HepG2 (cell line): ENCODE data around the gene EXOSC6. TPM values are rescaled to one million over a fixed set of nuclear protein-coding genes. Genes with fewer than 3 reads are reported as not detected.
A peak's percentile ranks its signal among the peaks of the same experiment; 100 is the strongest.

Source experiments
- EHMT2 ChIP-seq: fragments of 200-600 bp; sonication (generic); IDR thresholded peaks from 2 replicates; pipeline ENCODE4 v1.7.0; 2017; ENCODE audit warnings: antibody characterized with exemption, low read depth, low read length, borderline replicate concordance
- ETS1 ChIP-seq: sonication (generic); formaldehyde crosslinking; IDR thresholded peaks from 2 replicates; pipeline ENCODE4 v1.4.0; 2020; ENCODE audit warnings: missing genetic modification reagents
- FOSL1 ChIP-seq: sonication (generic); formaldehyde crosslinking; IDR thresholded peaks from 2 replicates; pipeline ENCODE4 v1.9.0; 2021; ENCODE audit warnings: missing genetic modification reagents, borderline replicate concordance
- GTF2F1 ChIP-seq: fragments of 150-350 bp; IDR thresholded peaks from 2 replicates; pipeline ENCODE4 v1.6.1; 2014; ENCODE audit warnings: low read length
- JARID2 ChIP-seq: sonication (generic); formaldehyde crosslinking; IDR thresholded peaks from 2 replicates; pipeline ENCODE4 v1.8.1; 2023; ENCODE audit warnings: missing genetic modification reagents, inconsistent platforms; ENCODE audit not compliant: insufficient replicate concordance
- MAZ ChIP-seq, 2 experiments: sonication (generic) in 1 of 2; formaldehyde crosslinking in 1 of 2; IDR thresholded peaks; 2 replicates each; pipeline versions ENCODE4 v1.5.0 to v1.6.1; 2012 to 2020; ENCODE audit warnings: low read depth in 2 of 2, mild to moderate bottlenecking in 2 of 2, borderline replicate concordance in 1 of 2, improper control_type of control experiment in 1 of 2, low read length in 1 of 2, missing genetic modification reagents in 1 of 2, moderate library complexity in 1 of 2
- MED1 ChIP-seq: sonication (generic); formaldehyde crosslinking; IDR thresholded peaks from 2 replicates; pipeline ENCODE4 v1.4.0; 2020; ENCODE audit warnings: missing genetic modification reagents
- MIXL1 ChIP-seq: IDR thresholded peaks from 2 replicates; pipeline ENCODE4 v1.6.1; 2016
- PAX8 ChIP-seq: sonication (generic); formaldehyde crosslinking; IDR thresholded peaks from 2 replicates; pipeline ENCODE4 v1.8.0; 2022; ENCODE audit warnings: mild to moderate bottlenecking, missing genetic modification reagents, borderline replicate concordance
- STAG1 ChIP-seq: sonication (generic); formaldehyde crosslinking; IDR thresholded peaks from 2 replicates; pipeline ENCODE4 v1.4.0; 2020; ENCODE audit warnings: missing genetic modification reagents
- ZNF136 ChIP-seq: sonication (generic); formaldehyde crosslinking; IDR thresholded peaks from 2 replicates; pipeline ENCODE4 v1.8.1; 2022; ENCODE audit warnings: low read depth, mild to moderate bottlenecking, moderate library complexity, missing genetic modification reagents
- ZNF292 ChIP-seq: sonication (generic); formaldehyde crosslinking; IDR thresholded peaks from 2 replicates; pipeline ENCODE4 v1.8.1; 2022; ENCODE audit warnings: mild to moderate bottlenecking, low read depth, missing genetic modification reagents, borderline replicate concordance
- ZNF383 ChIP-seq: sonication (generic); formaldehyde crosslinking; IDR thresholded peaks from 2 replicates; pipeline ENCODE4 v1.4.0; 2020; ENCODE audit warnings: missing genetic modification reagents, mild to moderate bottlenecking, borderline replicate concordance
- ZNF510 ChIP-seq: sonication (generic); formaldehyde crosslinking; IDR thresholded peaks from 2 replicates; pipeline ENCODE4 v1.4.0; 2020; ENCODE audit warnings: low read depth, mild to moderate bottlenecking, missing genetic modification reagents
- ZNF547 ChIP-seq: sonication (generic); formaldehyde crosslinking; IDR thresholded peaks from 2 replicates; pipeline ENCODE4 v1.5.1; 2020; ENCODE audit warnings: mild to moderate bottlenecking, missing genetic modification reagents
- ZNF619 ChIP-seq: sonication (generic); formaldehyde crosslinking; IDR thresholded peaks from 2 replicates; pipeline ENCODE4 v1.4.0; 2020; ENCODE audit warnings: mild to moderate bottlenecking, missing genetic modification reagents
- ZNF691 ChIP-seq: sonication (generic); formaldehyde crosslinking; IDR thresholded peaks from 2 replicates; pipeline ENCODE4 v1.4.0; 2020; ENCODE audit warnings: missing genetic modification reagents, low read depth, mild to moderate bottlenecking, borderline replicate concordance
- ZNF7 ChIP-seq: IDR thresholded peaks from 2 replicates; pipeline ENCODE4 v1.6.1; 2016; ENCODE audit warnings: missing biosample characterization, missing genetic modification reagents
- ZNF788 ChIP-seq: sonication (generic); formaldehyde crosslinking; IDR thresholded peaks from 2 replicates; pipeline ENCODE4 v1.5.0; 2020; ENCODE audit warnings: mild to moderate bottlenecking, missing genetic modification reagents, borderline replicate concordance
- ZNF83 ChIP-seq: sonication (generic); formaldehyde crosslinking; IDR thresholded peaks from 2 replicates; pipeline ENCODE4 v1.4.0; 2020; ENCODE audit warnings: missing genetic modification reagents, mild to moderate bottlenecking, borderline replicate concordance
- ZZZ3 ChIP-seq: sonication (generic); formaldehyde crosslinking; IDR thresholded peaks from 2 replicates; pipeline ENCODE4 v1.4.0; 2020; ENCODE audit warnings: missing genetic modification reagents, mild to moderate bottlenecking, borderline replicate concordance
- polyA plus RNA-seq, 8 experiments: library from polyadenylated mRNA; depleted of rRNA in 3 of 8; stranded (reverse) in 7 of 8; unstranded in 1 of 8; fragments of >200 nt; fragmentation: Illumina TruSeq in 4 of 8; extraction: Trizol in 4 of 8; gene quantifications; 2 replicates each; pipeline versions ENCODE4 v1.2.1 to v1.2.3, GENCODE V29; 2011 to 2016; ENCODE audit warnings: low read depth in 4 of 8, missing spikeins in 1 of 8, mixed read lengths in 1 of 8; ENCODE audit not compliant: insufficient read depth in 1 of 8
- total RNA-seq, 5 experiments: library from RNA; depleted of rRNA; stranded (reverse); fragments of >200 nt; fragmentation: Illumina TruSeq; extraction: Trizol; gene quantifications; 2 replicates each; pipeline ENCODE4 v1.2.3, GENCODE V29; 2016; ENCODE audit warnings: low read depth in 1 of 5
- TF ChIP-seq, protein P1 (sequence below): sonication (generic); formaldehyde crosslinking; IDR thresholded peaks from 2 replicates; pipeline ENCODE4 v1.5.0; 2020; ENCODE audit warnings: mild to moderate bottlenecking, missing genetic modification reagents
- TF ChIP-seq, protein P2 (sequence below): sonication (generic); formaldehyde crosslinking; IDR thresholded peaks from 2 replicates; pipeline ENCODE4 v1.8.1; 2023; ENCODE audit warnings: mild to moderate bottlenecking, missing genetic modification reagents

Gene EXOSC6
- total and polyA plus RNA-seq, 2 of the 13 experiments (the other 11 are each of a cell fraction or from before 2014, with no cell fraction given): 13.1 to 39.9 TPM

GRCh38 chr16:70250748-70251628 lies 752 bp downstream of the EXOSC6 start (continued):
- TF ChIP-seq ZNF83 (CRISPR knock-in tag) (peak; percentile 72; the same call in 1 of the 2 replicates), ZNF136 (0 out of 2 replicates have a peak, but pooled peaks have one; percentile 47), MIXL1 (no peak), MED1 (CRISPR knock-in tag) (peak; percentile 61), EHMT2 (no peak), FOSL1 (CRISPR knock-in tag) (peak; percentile 21; the same call in 1 of the 2 replicates), ZNF292 (no peak), JARID2 (CRISPR knock-in tag) (no peak), ZNF788 (CRISPR knock-in tag) (peak; percentile 86), ETS1 (CRISPR knock-in tag) (no peak), ZNF510 (no peak), ZNF7 (CRISPR knock-in tag) (no peak), GTF2F1 (no peak), ZNF383 (peak; percentile 42; the same call in 1 of the 2 replicates), ZNF619 (no peak), ZNF691 (CRISPR knock-in tag) (peak; percentile 73; the same call in 1 of the 2 replicates), ZZZ3 (CRISPR knock-in tag) (0 out of 2 replicates have a peak, but pooled peaks have one; percentile 85), STAG1 (CRISPR knock-in tag) (peak; percentile 82), ZNF547 (CRISPR knock-in tag) (peak; percentile 68; the same call in 1 of the 2 replicates), MAZ (IDR thresholded peaks at IDR 0.05; ENCODE audit: borderline replicate concordance, low read depth, low read length) (no peak), MAZ (CRISPR knock-in tag; IDR thresholded peaks at IDR 0.05; ENCODE audit: low read depth) (peak; percentile 66), PAX8 (CRISPR knock-in tag) (peak; percentile 90)
- TF ChIP-seq, protein P1, sequence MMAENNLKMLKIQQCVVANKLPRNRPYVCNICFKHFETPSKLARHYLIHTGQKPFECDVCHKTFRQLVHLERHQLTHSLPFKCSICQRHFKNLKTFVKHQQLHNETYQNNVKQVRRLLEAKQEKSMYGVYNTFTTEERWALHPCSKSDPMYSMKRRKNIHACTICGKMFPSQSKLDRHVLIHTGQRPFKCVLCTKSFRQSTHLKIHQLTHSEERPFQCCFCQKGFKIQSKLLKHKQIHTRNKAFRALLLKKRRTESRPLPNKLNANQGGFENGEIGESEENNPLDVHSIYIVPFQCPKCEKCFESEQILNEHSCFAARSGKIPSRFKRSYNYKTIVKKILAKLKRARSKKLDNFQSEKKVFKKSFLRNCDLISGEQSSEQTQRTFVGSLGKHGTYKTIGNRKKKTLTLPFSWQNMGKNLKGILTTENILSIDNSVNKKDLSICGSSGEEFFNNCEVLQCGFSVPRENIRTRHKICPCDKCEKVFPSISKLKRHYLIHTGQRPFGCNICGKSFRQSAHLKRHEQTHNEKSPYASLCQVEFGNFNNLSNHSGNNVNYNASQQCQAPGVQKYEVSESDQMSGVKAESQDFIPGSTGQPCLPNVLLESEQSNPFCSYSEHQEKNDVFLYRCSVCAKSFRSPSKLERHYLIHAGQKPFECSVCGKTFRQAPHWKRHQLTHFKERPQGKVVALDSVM (CRISPR knock-in tag): peak; percentile 95
- TF ChIP-seq, protein P2, sequence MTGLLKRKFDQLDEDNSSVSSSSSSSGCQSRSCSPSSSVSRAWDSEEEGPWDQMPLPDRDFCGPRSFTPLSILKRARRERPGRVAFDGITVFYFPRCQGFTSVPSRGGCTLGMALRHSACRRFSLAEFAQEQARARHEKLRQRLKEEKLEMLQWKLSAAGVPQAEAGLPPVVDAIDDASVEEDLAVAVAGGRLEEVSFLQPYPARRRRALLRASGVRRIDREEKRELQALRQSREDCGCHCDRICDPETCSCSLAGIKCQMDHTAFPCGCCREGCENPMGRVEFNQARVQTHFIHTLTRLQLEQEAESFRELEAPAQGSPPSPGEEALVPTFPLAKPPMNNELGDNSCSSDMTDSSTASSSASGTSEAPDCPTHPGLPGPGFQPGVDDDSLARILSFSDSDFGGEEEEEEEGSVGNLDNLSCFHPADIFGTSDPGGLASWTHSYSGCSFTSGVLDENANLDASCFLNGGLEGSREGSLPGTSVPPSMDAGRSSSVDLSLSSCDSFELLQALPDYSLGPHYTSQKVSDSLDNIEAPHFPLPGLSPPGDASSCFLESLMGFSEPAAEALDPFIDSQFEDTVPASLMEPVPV (CRISPR knock-in tag): no peak
